ENCODE measurements around the gene AGTRAP.

The AGTRAP gene

GRCh38 chr1:11691928-11692711, 43.8 kb upstream of the AGTRAP start:
- Histone ChIP-seq H3K9ac (no peak overlapping the region), H3K4me1 (ENCODE audit: low read depth, poor library complexity, severe bottlenecking) (no peaks in the 10 kb centered on the region), H2AFZ (ENCODE audit: low read depth) (no peak overlapping the region), H3K27me3 (ENCODE audit: insufficient read depth, low read depth) (peaks cover 69% of the 10 kb centered on the region), H3K27ac (no peak overlapping the region), H3K79me2 (ENCODE audit: insufficient read depth, low read depth) (no peaks in the 10 kb centered on the region), H3K4me2 (no peak overlapping the region), H4K20me1 (ENCODE audit: insufficient read depth) (no peaks in the 10 kb centered on the region), H3K36me3 (ENCODE audit: insufficient read depth) (no peaks in the 10 kb centered on the region), H3K4me3 (IDR thresholded peaks at IDR 0.05; ENCODE audit: insufficient read depth, low read depth, low read length) (no peak overlapping the region)
- TF ChIP-seq, protein P1, sequence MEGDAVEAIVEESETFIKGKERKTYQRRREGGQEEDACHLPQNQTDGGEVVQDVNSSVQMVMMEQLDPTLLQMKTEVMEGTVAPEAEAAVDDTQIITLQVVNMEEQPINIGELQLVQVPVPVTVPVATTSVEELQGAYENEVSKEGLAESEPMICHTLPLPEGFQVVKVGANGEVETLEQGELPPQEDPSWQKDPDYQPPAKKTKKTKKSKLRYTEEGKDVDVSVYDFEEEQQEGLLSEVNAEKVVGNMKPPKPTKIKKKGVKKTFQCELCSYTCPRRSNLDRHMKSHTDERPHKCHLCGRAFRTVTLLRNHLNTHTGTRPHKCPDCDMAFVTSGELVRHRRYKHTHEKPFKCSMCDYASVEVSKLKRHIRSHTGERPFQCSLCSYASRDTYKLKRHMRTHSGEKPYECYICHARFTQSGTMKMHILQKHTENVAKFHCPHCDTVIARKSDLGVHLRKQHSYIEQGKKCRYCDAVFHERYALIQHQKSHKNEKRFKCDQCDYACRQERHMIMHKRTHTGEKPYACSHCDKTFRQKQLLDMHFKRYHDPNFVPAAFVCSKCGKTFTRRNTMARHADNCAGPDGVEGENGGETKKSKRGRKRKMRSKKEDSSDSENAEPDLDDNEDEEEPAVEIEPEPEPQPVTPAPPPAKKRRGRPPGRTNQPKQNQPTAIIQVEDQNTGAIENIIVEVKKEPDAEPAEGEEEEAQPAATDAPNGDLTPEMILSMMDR (conservative IDR thresholded peaks at IDR 0.05; ENCODE audit: low read depth, low read length) = no peak

DNA sequence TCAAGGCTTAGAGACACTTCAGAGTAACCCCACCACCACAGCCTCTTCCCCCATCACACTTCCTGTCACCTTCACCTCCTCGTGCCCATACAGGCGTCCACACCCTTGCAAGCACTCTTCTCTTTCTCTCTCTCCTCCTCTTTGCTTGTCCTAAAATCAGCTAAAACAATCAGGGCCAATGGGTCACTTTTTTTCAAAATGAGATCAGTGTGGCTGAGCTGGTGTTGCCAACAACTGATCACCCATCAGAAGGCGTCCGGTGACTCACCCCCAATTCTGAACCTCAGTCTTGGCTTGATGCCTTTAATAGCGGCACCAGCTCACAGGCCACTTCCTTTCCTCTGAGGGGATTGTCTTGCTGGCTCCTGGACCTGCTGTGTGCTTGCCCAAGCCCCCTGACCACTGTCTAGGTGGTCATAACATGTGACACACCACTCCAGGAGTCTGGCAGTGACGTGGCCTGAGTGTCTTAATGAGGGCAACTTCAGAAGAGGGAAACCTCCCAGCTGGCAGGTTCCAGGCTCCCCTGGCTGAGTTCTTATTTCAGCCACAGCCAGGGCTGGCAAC, 42.8 kb upstream of the AGTRAP start:
- no peak overlapping the region for H3K4me2 ChIP-seq
- H4K20me1 ChIP-seq (ENCODE audit: insufficient read depth) = no peaks in the 10 kb centered on the region
- TF ChIP-seq, protein P1 (conservative IDR thresholded peaks at IDR 0.05; ENCODE audit: low read depth, low read length) = no peak
- H3K4me3 ChIP-seq (IDR thresholded peaks at IDR 0.05; ENCODE audit: insufficient read depth, low read depth, low read length) = no peak overlapping the region
- peaks cover 79% of the 10 kb centered on the region for H3K27me3 ChIP-seq (ENCODE audit: insufficient read depth, low read depth)
- no peak overlapping the region for H3K9ac ChIP-seq
- no peaks in the 10 kb centered on the region for H3K36me3 ChIP-seq (ENCODE audit: insufficient read depth)
- H3K79me2 ChIP-seq (ENCODE audit: insufficient read depth, low read depth) = no peaks in the 10 kb centered on the region
- H2AFZ ChIP-seq (ENCODE audit: low read depth) = no peak overlapping the region
- no peaks in the 10 kb centered on the region for H3K4me1 ChIP-seq (ENCODE audit: low read depth, poor library complexity, severe bottlenecking)
- no peak overlapping the region for H3K27ac ChIP-seq

DNA sequence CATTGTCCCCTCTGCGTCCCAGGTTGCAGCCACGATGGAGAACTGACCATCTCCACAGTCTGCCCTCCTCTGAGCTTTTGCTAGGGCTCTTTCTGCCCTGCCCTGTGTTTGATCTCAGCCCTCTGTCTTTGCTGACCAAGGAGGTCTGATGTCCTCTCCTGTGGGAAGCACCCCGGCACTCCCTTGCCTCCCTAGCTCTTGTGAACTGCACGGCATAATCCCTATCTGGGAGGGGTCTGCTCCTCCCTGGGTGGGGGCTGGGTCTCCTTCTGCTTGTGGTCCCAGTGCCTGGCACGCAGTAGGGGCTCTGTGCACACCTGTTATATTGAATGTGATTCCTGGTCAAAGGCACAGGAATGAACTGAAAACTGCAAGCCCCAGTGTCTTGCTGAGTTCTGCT, 42.0 kb upstream of the AGTRAP start:
- no peak overlapping the region for H3K4me3 ChIP-seq (IDR thresholded peaks at IDR 0.05; ENCODE audit: insufficient read depth, low read depth, low read length)
- no peaks in the 10 kb centered on the region for H3K79me2 ChIP-seq (ENCODE audit: insufficient read depth, low read depth)
- H2AFZ ChIP-seq (ENCODE audit: low read depth) = no peak overlapping the region
- TF ChIP-seq, protein P1 (conservative IDR thresholded peaks at IDR 0.05; ENCODE audit: low read depth, low read length) = no peak
- H3K27me3 ChIP-seq (ENCODE audit: insufficient read depth, low read depth) = peaks cover 80% of the 10 kb centered on the region
- H3K4me1 ChIP-seq (ENCODE audit: low read depth, poor library complexity, severe bottlenecking) = no peaks in the 10 kb centered on the region
- H3K27ac ChIP-seq = no peak overlapping the region
- H3K36me3 ChIP-seq (ENCODE audit: insufficient read depth) = no peaks in the 10 kb centered on the region
- no peak overlapping the region for H3K9ac ChIP-seq
- no peaks in the 10 kb centered on the region for H4K20me1 ChIP-seq (ENCODE audit: insufficient read depth)
- no peak overlapping the region for H3K4me2 ChIP-seq

DNA sequence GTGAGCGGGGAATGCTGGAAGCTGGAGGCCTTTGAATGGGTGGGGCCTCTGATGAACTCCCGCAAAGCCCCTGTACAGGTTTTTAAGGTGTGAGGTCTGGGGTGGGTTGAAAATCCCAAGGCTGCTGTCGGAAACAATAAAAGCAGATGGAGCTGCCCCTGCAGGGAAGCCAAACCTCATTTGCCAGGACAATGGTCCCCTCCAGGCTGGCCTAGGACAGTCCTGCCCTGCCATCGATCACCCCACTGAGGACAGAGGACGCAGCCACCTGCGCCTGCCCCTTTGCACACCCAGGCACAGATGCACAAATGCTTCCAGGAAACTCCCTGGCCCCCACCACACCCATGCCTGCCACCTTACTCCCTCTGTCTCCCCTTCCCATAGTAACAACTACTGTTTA, 40.1 kb upstream of the AGTRAP start:
- Histone ChIP-seq H3K9ac (no peak overlapping the region), H3K4me3 (IDR thresholded peaks at IDR 0.05; ENCODE audit: insufficient read depth, low read depth, low read length) (no peak overlapping the region), H3K27me3 (ENCODE audit: insufficient read depth, low read depth) (peaks cover 81% of the 10 kb centered on the region), H3K4me1 (ENCODE audit: low read depth, poor library complexity, severe bottlenecking) (no peaks in the 10 kb centered on the region), H4K20me1 (ENCODE audit: insufficient read depth) (no peaks in the 10 kb centered on the region), H3K79me2 (ENCODE audit: insufficient read depth, low read depth) (no peaks in the 10 kb centered on the region), H3K27ac (no peak overlapping the region), H2AFZ (ENCODE audit: low read depth) (no peak overlapping the region), H3K36me3 (ENCODE audit: insufficient read depth) (no peaks in the 10 kb centered on the region), H3K4me2 (no peak overlapping the region)
- TF ChIP-seq, protein P1 (conservative IDR thresholded peaks at IDR 0.05; ENCODE audit: low read depth, low read length) = no peak

Data from KMS-11 (cell line).